Measurements from ENCODE around the gene UQCR11.

- no peak for TF ChIP-seq KDM1A (IDR thresholded peaks at IDR 0.05; ENCODE audit: borderline replicate concordance, low read length)
- no peak for TF ChIP-seq CTCF (IDR thresholded peaks at IDR 0.05; ENCODE audit: control extremely low read depth in 1 of 3, insufficient read depth in 1 of 3, low read depth in 1 of 3, low read length in 3 of 3)
- TF ChIP-seq PHF8 (conservative IDR thresholded peaks at IDR 0.05; ENCODE audit: low read depth, low read length), result no peak
- TF ChIP-seq TCF12 (IDR thresholded peaks at IDR 0.05; ENCODE audit: low read depth, low read length), result no peak
Observed at GRCh38 chr19:1654178-1654792, 49.0 kb upstream of the UQCR11 start.
